HEK293 (cell line): Measurements from ENCODE around the gene ZNF260.

Experiments
- CTCF ChIA-PET: fragments of 350-600 bp; formaldehyde crosslinking; extraction: SDS; loops from one replicate; lab custom pipeline; 2021; ENCODE audit warnings: antibody characterized with exemption; lab: Yijun Ruan, JAX
- POLR2A ChIA-PET: fragments of 300-600 bp; formaldehyde crosslinking; extraction: SDS; loops from one replicate; lab custom pipeline; 2020; ENCODE audit warnings: antibody characterized with exemption, inconsistent platforms; lab: Yijun Ruan, JAX
- H3K27ac ChIP-seq: fragments of 200-500 bp; sonication (Bioruptor generic); 2 replicates; pipeline ENCODE4 v1.5.1; 2014; ENCODE audit warnings: low read depth, low read length, control low read depth, inconsistent platforms; ENCODE audit errors: extremely low read depth
- H3K36me3 ChIP-seq, 2 experiments: fragments of 200-500 bp in 1 of 2; sonication (Bioruptor generic) in 1 of 2; 1 replicate in 1 of 2; 2 replicates in 1 of 2; pipeline ENCODE4 v1.5.1; 2014 to 2017; ENCODE audit warnings: inconsistent platforms in 2 of 2, low read length in 2 of 2; ENCODE audit not compliant: control insufficient read depth in 2 of 2, insufficient read depth in 1 of 2
- H3K4me1 ChIP-seq: fragments of 200-500 bp; sonication (Bioruptor generic); 2 replicates; pipeline ENCODE4 v1.5.1; 2014; ENCODE audit warnings: mild to moderate bottlenecking, low read length, inconsistent platforms; ENCODE audit not compliant: control insufficient read depth, insufficient read depth
- H3K4me3 ChIP-seq: 2 replicates; pipeline ENCODE4 v1.5.1; 2011; ENCODE audit warnings: low read depth, mild to moderate bottlenecking, control low read depth, low read length, moderate library complexity
- H3K9me3 ChIP-seq: fragments of 200-500 bp; sonication (Bioruptor generic); 2 replicates; pipeline ENCODE4 v1.5.1; 2014; ENCODE audit warnings: low read depth, low read length, inconsistent platforms; ENCODE audit not compliant: control insufficient read depth, insufficient read depth
- INSM2 ChIP-seq: fragments of 450-650 bp; formaldehyde crosslinking; IDR thresholded peaks from 2 replicates; pipeline ENCODE4 v1.5.1; 2016; ENCODE audit warnings: missing biosample characterization, missing genetic modification characterization
- KLF8 ChIP-seq: fragments of 450-650 bp; formaldehyde crosslinking; IDR thresholded peaks from 2 replicates; pipeline ENCODE4 v1.5.1; 2016; ENCODE audit warnings: missing biosample characterization, missing genetic modification characterization
- KLF9 ChIP-seq: fragments of 450-650 bp; formaldehyde crosslinking; IDR thresholded peaks from 2 replicates; pipeline ENCODE4 v1.5.1; 2016; ENCODE audit warnings: missing biosample characterization, missing genetic modification characterization, low read depth
- PRDM1 ChIP-seq: fragments of 450-650 bp; formaldehyde crosslinking; IDR thresholded peaks from 2 replicates; pipeline ENCODE4; 2016; ENCODE audit warnings: missing biosample characterization, missing genetic modification characterization
- PRDM10 ChIP-seq: fragments of 450-650 bp; formaldehyde crosslinking; IDR thresholded peaks from 2 replicates; pipeline ENCODE4 v1.5.1; 2016; ENCODE audit warnings: missing biosample characterization, missing genetic modification characterization
- SP3 ChIP-seq: fragments of 450-650 bp; formaldehyde crosslinking; IDR thresholded peaks from 2 replicates; pipeline ENCODE4 v1.5.1; 2016; ENCODE audit warnings: missing biosample characterization, missing genetic modification characterization
- ZNF148 ChIP-seq: fragments of 450-650 bp; formaldehyde crosslinking; IDR thresholded peaks from 2 replicates; pipeline ENCODE4 v1.5.0; 2017; ENCODE audit warnings: missing biosample characterization, missing genetic modification characterization, borderline replicate concordance
- ZNF18 ChIP-seq: fragments of 450-650 bp; formaldehyde crosslinking; IDR thresholded peaks from 2 replicates; pipeline ENCODE4 v1.5.1; 2016; ENCODE audit warnings: missing biosample characterization, missing genetic modification characterization
- ZNF274 ChIP-seq, 2 experiments: fragments of 200-500 bp in 1 of 2; fragments of 450-650 bp in 1 of 2; sonication (Bioruptor generic) in 1 of 2; formaldehyde crosslinking in 1 of 2; IDR thresholded peaks; 2 replicates each; pipeline versions ENCODE4 v1.5.1 to v1.6.1; 2014 to 2016; ENCODE audit warnings: borderline replicate concordance in 1 of 2, inconsistent platforms in 1 of 2, low read length in 1 of 2, missing biosample characterization in 1 of 2, missing genetic modification characterization in 1 of 2
- ZNF280C ChIP-seq: fragments of 450-650 bp; formaldehyde crosslinking; IDR thresholded peaks from 2 replicates; pipeline ENCODE4 v1.5.1; 2016; ENCODE audit warnings: missing biosample characterization, missing genetic modification characterization
- ZNF366 ChIP-seq: fragments of 450-650 bp; formaldehyde crosslinking; conservative IDR thresholded peaks from 2 replicates; pipeline ENCODE4 v1.5.1; 2016; ENCODE audit warnings: missing biosample characterization, missing genetic modification characterization
- ZNF394 ChIP-seq: fragments of 450-650 bp; formaldehyde crosslinking; IDR thresholded peaks from 2 replicates; pipeline ENCODE4 v1.5.1; 2016; ENCODE audit warnings: missing biosample characterization, missing genetic modification characterization, mild to moderate bottlenecking, moderate library complexity, borderline replicate concordance
- ZNF398 ChIP-seq: fragments of 450-650 bp; formaldehyde crosslinking; IDR thresholded peaks from 2 replicates; pipeline ENCODE4 v1.5.1; 2017; ENCODE audit warnings: missing biosample characterization, missing genetic modification characterization
- ZNF449 ChIP-seq: fragments of 450-650 bp; formaldehyde crosslinking; IDR thresholded peaks from 2 replicates; pipeline ENCODE4 v1.5.1; 2017; ENCODE audit warnings: missing biosample characterization, mild to moderate bottlenecking, missing genetic modification characterization, moderate library complexity
- ZNF555 ChIP-seq: fragments of 450-650 bp; formaldehyde crosslinking; conservative IDR thresholded peaks from 2 replicates; pipeline ENCODE4 v1.5.1; 2017; ENCODE audit warnings: missing biosample characterization, mild to moderate bottlenecking, missing genetic modification characterization, inconsistent platforms
- ZNF585B ChIP-seq: fragments of 450-650 bp; formaldehyde crosslinking; IDR thresholded peaks from 2 replicates; pipeline ENCODE4 v1.5.1; 2016; ENCODE audit warnings: missing biosample characterization, missing genetic modification characterization
- ZNF664 ChIP-seq: fragments of 450-650 bp; formaldehyde crosslinking; IDR thresholded peaks from 2 replicates; pipeline ENCODE4 v1.5.1; 2016; ENCODE audit warnings: missing biosample characterization, missing genetic modification characterization
- ZNF747 ChIP-seq: fragments of 450-650 bp; formaldehyde crosslinking; IDR thresholded peaks from 2 replicates; pipeline ENCODE4 v1.5.1; 2016; ENCODE audit warnings: missing biosample characterization, missing genetic modification characterization
- ZNF768 ChIP-seq: fragments of 450-650 bp; formaldehyde crosslinking; IDR thresholded peaks from 2 replicates; pipeline ENCODE4 v1.5.1; 2018; ENCODE audit warnings: missing biosample characterization, mild to moderate bottlenecking, missing genetic modification characterization

Gene ZNF260

GRCh38 chr19:36528194-36528920, at the start of gene ZNF260:
TSS of gene ZNF260 (minus strand) at chr19:36528271. CDS start at chr19:36515238, 13,033 bp downstream.
- ChIA-PET POLR2A (interaction anchor here (0.6 to 4.9 kb wide), 31 partner anchors 11 to 1103 kb away, joined by 3 to 65 read pairs (median 3); partner anchors contain the start of genes POLR2I, TBCB, ZFP14 and ZNF146), CTCF (interaction anchor here (0.5 to 0.7 kb wide), 2 partner anchors 117 to 182 kb away, joined by 4 to 5 read pairs; no protein-coding TSS in a partner anchor)
- H3K27ac ChIP-seq, result peak within 1 kb of the TSS; percentile 96
- H3K9me3 ChIP-seq, result peaks cover 23% of the 10 kb centered on the region
- peak within 1 kb of the TSS; percentile 91 for H3K4me3 ChIP-seq
- peaks cover 27 to 52% of the 10 kb centered on the region in 2 experiments for H3K36me3 ChIP-seq
- H3K4me1 ChIP-seq, result peaks cover 8% of the 10 kb centered on the region; the same call in 1 of the 2 replicates
- peak; percentile 24; the same call in 1 of the 2 replicates for TF ChIP-seq INSM2 (tag by site-specific recombination)
- TF ChIP-seq ZNF148 (tag by site-specific recombination), result no peak
- TF ChIP-seq ZNF280C (tag by site-specific recombination), result no peak
- peak; percentile 98 for TF ChIP-seq SP3 (tag by site-specific recombination)
- TF ChIP-seq KLF8 (tag by site-specific recombination), result peak; percentile 97
- TF ChIP-seq PRDM1 (tag by site-specific recombination), result no peak
- TF ChIP-seq ZNF747, result no peak
- peak; percentile 85; the same call in 1 of the 2 replicates for TF ChIP-seq ZNF449
- TF ChIP-seq ZNF768 (tag by site-specific recombination), result no peak
- TF ChIP-seq ZNF366 (tag by site-specific recombination), result peak; percentile 79
- TF ChIP-seq ZNF398 (tag by site-specific recombination), result peak; percentile 17; the same call in 1 of the 2 replicates
- TF ChIP-seq ZNF585B (tag by site-specific recombination), result no peak
- 0 out of 2 replicates have a peak, but pooled peaks have one; percentile 65 for TF ChIP-seq ZNF18 (tag by site-specific recombination)
- no peak for TF ChIP-seq ZNF555 (tag by site-specific recombination)
- TF ChIP-seq ZNF394 (tag by site-specific recombination), result peak; percentile 80
- TF ChIP-seq ZNF664 (tag by site-specific recombination), result no peak
- TF ChIP-seq KLF9 (tag by site-specific recombination), result peak; percentile 78
- TF ChIP-seq PRDM10, result peak; percentile 94
- TF ChIP-seq ZNF274 (IDR thresholded peaks at IDR 0.05; ENCODE audit: low read length), result no peak
- no peak; the same call in 1 of the 2 replicates for TF ChIP-seq ZNF274 (tag by site-specific recombination; IDR thresholded peaks at IDR 0.05; ENCODE audit: borderline replicate concordance)
